ENCODE results near the gene FAM184A. TPM values are rescaled to one million over a fixed set of nuclear protein-coding genes. Genes with fewer than 3 reads are reported as not detected.

Gene FAM184A
- total and polyA plus RNA-seq, 2 of the 13 experiments (the other 11 are each of a cell fraction or from before 2014, with no cell fraction given): 7.0 to 18.0 TPM

- TF ChIP-seq TGIF2 (CRISPR knock-in tag; IDR thresholded peaks at IDR 0.05) (no peak; the same call in 1 of the 2 replicates), FIP1L1 (IDR thresholded peaks at IDR 0.05; ENCODE audit: borderline replicate concordance, insufficient read depth, low read depth, low read length) (no peak), ZNF576 (CRISPR knock-in tag; IDR thresholded peaks at IDR 0.05) (no peak), GATA4 (IDR thresholded peaks at IDR 0.05; ENCODE audit: borderline replicate concordance, low read depth) (no peak), RBM39 (IDR thresholded peaks at IDR 0.05; ENCODE audit: low read depth, low read length, poor library complexity, severe bottlenecking) (no peak), ZNF142 (CRISPR knock-in tag; IDR thresholded peaks at IDR 0.05) (peak; percentile 63; the same call in 1 of the 2 replicates), TFDP2 (CRISPR knock-in tag; IDR thresholded peaks at IDR 0.05) (0 out of 2 replicates have a peak, but pooled peaks have one; percentile 18), ZNF121 (CRISPR knock-in tag; IDR thresholded peaks at IDR 0.05) (peak; percentile 25; the same call in 1 of the 2 replicates), SOX5 (CRISPR knock-in tag; IDR thresholded peaks at IDR 0.05; ENCODE audit: borderline replicate concordance) (no peak; the same call in 1 of the 2 replicates), ZNF781 (CRISPR knock-in tag; IDR thresholded peaks at IDR 0.05; ENCODE audit: borderline replicate concordance, not compliant biosample characterization) (peak; percentile 52), AGO2 (optimal IDR thresholded peaks at IDR 0.05; ENCODE audit: low read depth, low read length) (no peak), ZNF30 (CRISPR knock-in tag; IDR thresholded peaks at IDR 0.05) (peak; percentile 77; the same call in 1 of the 2 replicates), POLR2A (IDR thresholded peaks at IDR 0.05; ENCODE audit: insufficient read depth in 1 of 2, low read depth in 2 of 2, low read length in 2 of 2) (no peak; a peak in 1 of 4 replicates), SIN3A (IDR thresholded peaks at IDR 0.05; ENCODE audit: borderline replicate concordance, low read depth, low read length) (no peak), ZNF34 (CRISPR knock-in tag; IDR thresholded peaks at IDR 0.05; ENCODE audit: borderline replicate concordance) (no peak), KLF9 (CRISPR knock-in tag; IDR thresholded peaks at IDR 0.05; ENCODE audit: low read depth) (no peak), KLF6 (CRISPR knock-in tag; IDR thresholded peaks at IDR 0.05) (no peak), FOXM1 (CRISPR knock-in tag; IDR thresholded peaks at IDR 0.05) (0 out of 2 replicates have a peak, but pooled peaks have one; percentile 41), ZBTB20 (CRISPR knock-in tag; IDR thresholded peaks at IDR 0.05; ENCODE audit: borderline replicate concordance, low read depth) (no peak; the same call in 1 of the 2 replicates), ZNF282 (IDR thresholded peaks at IDR 0.05; ENCODE audit: partially characterized antibody) (no peak), KDM5B (CRISPR knock-in tag; IDR thresholded peaks at IDR 0.05; ENCODE audit: borderline replicate concordance) (peak; percentile 68), HMGA1 (CRISPR knock-in tag; conservative IDR thresholded peaks at IDR 0.05) (no peak), ZNF101 (CRISPR knock-in tag; IDR thresholded peaks at IDR 0.05; ENCODE audit: borderline replicate concordance, low read depth) (no peak)
Measured at GRCh38 chr6:119078376-119079282, at the start of gene FAM184A (continued).
